Progenitor cell of endocrine pancreas (in vitro differentiated cells): ENCODE results near the gene MOB3A. TPM values are rescaled to one million over a fixed set of nuclear protein-coding genes. Genes with fewer than 3 reads are reported as not detected.
"Not testable (repeated sequence)": the region's sequence is repeated elsewhere in the genome, so short reads cannot be mapped to it uniquely, and the experiment has no call there.

ENCODE experiments used
- DNase-seq: peaks from one replicate; pipeline ENCODE4 v3.0.0; 2021; ENCODE audit warnings: low spot score; ENCODE audit not compliant: unreplicated experiment
- H3K27ac Mint-ChIP-seq: 2 replicates; pipeline ENCODE4 v1.8.0; 2021; ENCODE audit warnings: mild to moderate bottlenecking, moderate library complexity, mixed read lengths
- H3K27me3 Mint-ChIP-seq: 2 replicates; pipeline ENCODE4 v1.8.0; 2021; ENCODE audit warnings: mixed read lengths
- H3K36me3 Mint-ChIP-seq: 2 replicates; pipeline ENCODE4 v1.8.0; 2022; ENCODE audit warnings: mixed read lengths; ENCODE audit not compliant: insufficient read depth
- H3K4me1 Mint-ChIP-seq: 2 replicates; pipeline ENCODE4 v1.8.0; 2021; ENCODE audit warnings: low read depth, mixed read lengths
- H3K4me3 Mint-ChIP-seq: 2 replicates; pipeline ENCODE4 v1.8.0; 2021; ENCODE audit warnings: low read depth, mild to moderate bottlenecking, moderate library complexity, mixed read lengths
- H3K9me3 Mint-ChIP-seq: 2 replicates; pipeline ENCODE4 v1.8.0; 2021; ENCODE audit warnings: low read depth, mixed read lengths
- CTCF ChIP-seq: fragments of 200-600 bp; sonication (generic); IDR thresholded peaks from one replicate; pipeline ENCODE4 v1.5.0; 2021; ENCODE audit warnings: antibody characterized with exemption, mild to moderate bottlenecking; ENCODE audit not compliant: unreplicated experiment
- total RNA-seq: library from RNA; stranded (reverse); gene quantifications from 2 replicates; pipeline ENCODE4 v1.2.1, GENCODE V29; 2021

Gene MOB3A
- total RNA-seq, 1 donor from 2014 or later: 38.5 TPM

- DNase-seq: no peak
- H3K27me3 Mint-ChIP-seq: no peaks in the 10 kb centered on the region
- peaks cover 6% of the 10 kb centered on the region for H3K36me3 Mint-ChIP-seq
- no peak overlapping the region for H3K27ac Mint-ChIP-seq
- H3K4me3 Mint-ChIP-seq: no peak overlapping the region
- no peak for TF ChIP-seq CTCF
- no peaks in the 10 kb centered on the region for H3K4me1 Mint-ChIP-seq
- no peaks in the 10 kb centered on the region for H3K9me3 Mint-ChIP-seq
These were observed 8.5 kb downstream of the MOB3A start for GRCh38 chr19:2087621-2088100.

- H3K27ac Mint-ChIP-seq, H3K4me1 Mint-ChIP-seq, H3K36me3 Mint-ChIP-seq: not testable (repeated sequence)
These were observed 9.2 kb downstream of the MOB3A start for GRCh38 chr19:2086695-2087620.

GRCh38 chr19:2084993-2085720 lies 11.0 kb downstream of the MOB3A start:
- H3K9me3 Mint-ChIP-seq: no peaks in the 10 kb centered on the region
- peaks cover 6% of the 10 kb centered on the region for H3K36me3 Mint-ChIP-seq
- no peak overlapping the region for H3K27ac Mint-ChIP-seq

More at GRCh38 chr19:2086695-2087620, 9.2 kb downstream of the MOB3A start:
- not testable (repeated sequence) for H3K4me3 Mint-ChIP-seq, DNase-seq, H3K9me3 Mint-ChIP-seq, H3K27me3 Mint-ChIP-seq

GRCh38 chr19:2083174-2083854 lies 12.8 kb downstream of the MOB3A start:
- no peak for TF ChIP-seq CTCF
- H3K4me3 Mint-ChIP-seq: no peak overlapping the region
- no peak overlapping the region for H3K27ac Mint-ChIP-seq
- peaks cover 11% of the 10 kb centered on the region for H3K36me3 Mint-ChIP-seq
- DNase-seq: no peak
- no peaks in the 10 kb centered on the region for H3K27me3 Mint-ChIP-seq
- H3K9me3 Mint-ChIP-seq: no peaks in the 10 kb centered on the region
- H3K4me1 Mint-ChIP-seq: no peaks in the 10 kb centered on the region

More at GRCh38 chr19:2084993-2085720, 11.0 kb downstream of the MOB3A start:
- no peak for DNase-seq
- TF ChIP-seq CTCF: no peak
- Mint-ChIP-seq H3K4me1 (no peaks in the 10 kb centered on the region), H3K4me3 (no peak overlapping the region), H3K27me3 (no peaks in the 10 kb centered on the region)

GRCh38 chr19:2081873-2082810 lies 14.0 kb downstream of the MOB3A start:
- no peaks in the 10 kb centered on the region for H3K4me1 Mint-ChIP-seq
- H3K27ac Mint-ChIP-seq: no peak overlapping the region
- H3K4me3 Mint-ChIP-seq: no peak overlapping the region
- H3K36me3 Mint-ChIP-seq: peaks cover 11% of the 10 kb centered on the region
- no peaks in the 10 kb centered on the region for H3K27me3 Mint-ChIP-seq
- TF ChIP-seq CTCF: no peak
- H3K9me3 Mint-ChIP-seq: no peaks in the 10 kb centered on the region
- no peak for DNase-seq
